Esophagus muscularis mucosa (tissue), 4 donors: ENCODE measurements around the gene CSKMT. TPM values are rescaled to one million over a fixed set of nuclear protein-coding genes. Genes with fewer than 3 reads are reported as not detected.
A peak's percentile ranks its signal among the peaks of the same experiment; 100 is the strongest.
"Not testable (repeated sequence)": the region's sequence is repeated elsewhere in the genome, so short reads cannot be mapped to it uniquely, and the experiment has no call there.

ENCODE experiments used
- DNase-seq: peaks from one replicate; pipeline ENCODE4 v3.0.0-alpha.2; 2017; ENCODE audit errors: extremely low spot score
- H3K27ac ChIP-seq, 4 donors: fragments of 200-600 bp; sonication (generic); replicated peaks in 1 of 4; 1 replicate in 3 of 4; 2 replicates in 1 of 4; pipeline ENCODE4 v1.5.1; 2016 to 2019; ENCODE audit warnings: mild to moderate bottlenecking in 1 of 4
- H3K27me3 ChIP-seq, 4 donors: fragments of 200-600 bp; sonication (generic); one replicate each; pipeline versions ENCODE4 v1.5.1 to v1.6.0; 2016 to 2019
- H3K36me3 ChIP-seq, 4 donors: fragments of 200-600 bp; sonication (generic); one replicate each; pipeline ENCODE4 v1.5.1; 2016 to 2019
- H3K4me1 ChIP-seq, 4 donors: fragments of 200-600 bp; sonication (generic); one replicate each; pipeline ENCODE4 v1.5.1; 2016 to 2019
- H3K4me3 ChIP-seq, 4 donors: fragments of 200-600 bp; sonication (generic); 1 replicate in 2 of 4; 2 replicates in 2 of 4; pipeline ENCODE4 v1.5.1; 2016 to 2019; ENCODE audit warnings: mild to moderate bottlenecking in 4 of 4, moderate library complexity in 1 of 4
- H3K9me3 ChIP-seq, 4 donors: fragments of 200-600 bp; sonication (generic); 1 replicate in 3 of 4; 2 replicates in 1 of 4; pipeline ENCODE4 v1.5.1; 2016 to 2019
- CTCF ChIP-seq, 3 experiments: fragments of 200-600 bp in 2 of 3; fragments of 450-650 bp in 1 of 3; sonication (generic) in 2 of 3; IDR thresholded peaks; one replicate each; pipeline ENCODE4 v1.5.1; 2017 to 2019; ENCODE audit warnings: antibody characterized with exemption in 3 of 3, mild to moderate bottlenecking in 2 of 3, moderate library complexity in 1 of 3
- EP300 ChIP-seq: sonication (generic); formaldehyde crosslinking; IDR thresholded peaks from one replicate; pipeline ENCODE4 v1.6.1; 2017; ENCODE audit warnings: antibody characterized with exemption
- POLR2A ChIP-seq: fragments of 450-650 bp; IDR thresholded peaks from one replicate; pipeline ENCODE4 v1.6.1; 2017; ENCODE audit warnings: antibody characterized with exemption, moderate library complexity, mild to moderate bottlenecking, low read depth
- POLR2AphosphoS5 ChIP-seq, 2 donors: sonication (generic); formaldehyde crosslinking; IDR thresholded peaks; one replicate each; pipeline ENCODE4 v1.6.1; 2017; ENCODE audit warnings: antibody characterized with exemption in 2 of 2
- WGBS: methylation state at CpG from one replicate; pipeline ENCODE4 v1.1.5; 2018; 5-methylcytosine and 5-hydroxymethylcytosine counted together
- intact Hi-C: fragments of 100-400 bp; cut with DNase I; formaldehyde crosslinking; loops from one replicate; pipeline ENCODE4 v1.15.1; 2023
- total RNA-seq, 4 donors: library from RNA; depleted of rRNA; stranded (reverse); fragments of >200 nt; gene quantifications; one replicate each; pipeline versions ENCODE4 v1.1.0 to v1.2.1, GENCODE V29; 2016

The CSKMT gene
- total RNA-seq, 4 donors from 2014 or later, result 2.9 to 4.9 (median 3.1) TPM

- Histone ChIP-seq H3K36me3 (peaks cover 5 to 23% (median 17%) of the 10 kb centered on the region in 4 donors), H3K9me3 (no peaks in the 10 kb centered on the region), H3K27ac (peak overlapping the region in 3 of 4 donors; percentile 91 to 97 (median 92)), H3K4me1 (peaks cover 42 to 73% (median 60%) of the 10 kb centered on the region in 4 donors), H3K4me3 (no peak overlapping the region), H3K27me3 (no peaks in the 10 kb centered on the region)
- 80% methylated on average over 2 of the region's 2 CpGs for WGBS
- intact Hi-C loops, result no loop called here
- no peak for DNase-seq
- TF ChIP-seq POLR2A, result no peak
Observed at GRCh38 chr11:62667460-62667859, 2.3 kb downstream of the CSKMT start.

GRCh38 chr11:62669420-62670161 lies 4.5 kb downstream of the CSKMT start:
- no peaks in the 10 kb centered on the region for H3K9me3 ChIP-seq
- no peak for DNase-seq
- H3K27me3 ChIP-seq, result no peaks in the 10 kb centered on the region
- no peak overlapping the region for H3K4me3 ChIP-seq
- no peak overlapping the region for H3K27ac ChIP-seq
- intact Hi-C loops, result no loop called here
- 83% methylated on average over 4 of the region's 4 CpGs for WGBS
- H3K4me1 ChIP-seq, result peaks cover 44 to 70% (median 60%) of the 10 kb centered on the region in 4 donors
- peaks cover 0 to 28% (median 21%) of the 10 kb centered on the region in 4 donors for H3K36me3 ChIP-seq
- no peak for TF ChIP-seq EP300

- H3K27me3 ChIP-seq, result no peaks in the 10 kb centered on the region
- peaks cover 6 to 42% (median 35%) of the 10 kb centered on the region in 4 donors for H3K36me3 ChIP-seq
- WGBS, result under 1% methylated on average over 17 of the region's 17 CpGs
- H3K9me3 ChIP-seq, result no peaks in the 10 kb centered on the region
- no peak for DNase-seq
- H3K4me1 ChIP-seq, result peaks cover 40 to 65% (median 54%) of the 10 kb centered on the region in 4 donors
- peak overlapping the region; percentile 68 to 90 (median 80) for H3K4me3 ChIP-seq
- peak overlapping the region; percentile 87 to 94 (median 90) for H3K27ac ChIP-seq
- no peak for TF ChIP-seq EP300
- TF ChIP-seq POLR2AphosphoS5 (IDR thresholded peaks at IDR 0.05), result no peak
- no peak for TF ChIP-seq POLR2A
- TF ChIP-seq CTCF (IDR thresholded peaks at IDR 0.05), result no peak
- intact Hi-C loops, result no loop called here
Observed at GRCh38 chr11:62671236-62671607, 6.1 kb downstream of the CSKMT start.

GRCh38 chr11:62671608-62672389 lies 6.7 kb downstream of the CSKMT start, which contains the start of the genes LBHD1 and UQCC3:
TSS of gene LBHD1 (minus strand) at chr11:62672267. CDS start at chr11:62670031, 2,236 bp downstream.
TSS of gene UQCC3 (plus strand) at chr11:62671673. CDS start at chr11:62671746, 73 bp downstream.
- WGBS, result 3% methylated on average over 18 of the region's 59 CpGs
- intact Hi-C loops, result no loop called here
- Histone ChIP-seq H3K27me3 (no peaks in the 10 kb centered on the region), H3K36me3 (peaks cover 9 to 42% (median 36%) of the 10 kb centered on the region in 4 donors), H3K9me3 (no peaks in the 10 kb centered on the region), H3K4me3 (peak within 1 kb of the TSS; percentile 68 to 90 (median 80)), H3K4me1 (peaks cover 34 to 64% (median 49%) of the 10 kb centered on the region in 4 donors), H3K27ac (peak within 1 kb of the TSS; percentile 87 to 94 (median 90))
- peak; percentile 94 for DNase-seq
- peak; percentile 77 to 79 for TF ChIP-seq POLR2AphosphoS5 (IDR thresholded peaks at IDR 0.05)
- TF ChIP-seq EP300, result no peak
- peak; percentile 19 for TF ChIP-seq POLR2A

GRCh38 chr11:62673196-62673525 lies 8.0 kb downstream of the CSKMT start:
- Histone ChIP-seq H3K9me3 (no peaks in the 10 kb centered on the region), H3K27me3 (no peaks in the 10 kb centered on the region), H3K4me1 (peaks cover 30 to 64% (median 49%) of the 10 kb centered on the region in 4 donors), H3K4me3 (no peak overlapping the region), H3K27ac (peak overlapping the region in 3 of 4 donors; percentile 89 to 94 (median 92)), H3K36me3 (peaks cover 20 to 48% (median 44%) of the 10 kb centered on the region in 4 donors)
- intact Hi-C loops, result no loop called here
- no peak for DNase-seq
- 79% methylated on average over 2 of the region's 2 CpGs for WGBS
- TF ChIP-seq POLR2AphosphoS5 (IDR thresholded peaks at IDR 0.05), result no peak

GRCh38 chr11:62675415-62675814 lies 10.3 kb downstream of the CSKMT start:
- 93% methylated on average over 10 of the region's 10 CpGs for whole genome bisulfite sequencing
- H3K27ac ChIP-seq, H3K4me3 ChIP-seq, H3K9me3 ChIP-seq, intact Hi-C loops, DNase-seq, H3K27me3 ChIP-seq: not testable (repeated sequence)
- Histone ChIP-seq H3K36me3 (peaks cover 20 to 48% (median 45%) of the 10 kb centered on the region in 4 donors), H3K4me1 (peaks cover 36 to 64% (median 57%) of the 10 kb centered on the region in 4 donors)

GRCh38 chr11:62676698-62677097 lies 11.6 kb downstream of the CSKMT start:
- Histone ChIP-seq H3K27ac (no peak overlapping the region), H3K4me1 (peaks cover 35 to 68% (median 55%) of the 10 kb centered on the region in 4 donors), H3K36me3 (peaks cover 20 to 48% (median 45%) of the 10 kb centered on the region in 4 donors), H3K9me3 (no peaks in the 10 kb centered on the region), H3K4me3 (no peak overlapping the region), H3K27me3 (no peaks in the 10 kb centered on the region)
- intact Hi-C loops, result no loop called here
- no peak for TF ChIP-seq EP300
- no peak for TF ChIP-seq POLR2A
- TF ChIP-seq POLR2AphosphoS5 (IDR thresholded peaks at IDR 0.05), result no peak
- no peak for TF ChIP-seq CTCF (IDR thresholded peaks at IDR 0.05)
- 51% methylated on average over 6 of the region's 6 CpGs for WGBS
- no peak for DNase-seq
